HUES6 (cell line): ENCODE measurements around the gene PDXDC1.
"Not testable (repeated sequence)": the region's sequence is repeated elsewhere in the genome, so short reads cannot be mapped to it uniquely, and the experiment has no call there.

Experiments
- H3K27ac ChIP-seq: 2 replicates; pipeline ENCODE4 v1.7.0; 2013; ENCODE audit warnings: low read depth, mild to moderate bottlenecking, low read length, inconsistent platforms
- H3K27me3 ChIP-seq: 2 replicates; pipeline ENCODE4 v1.6.1; 2013; ENCODE audit warnings: low read length; ENCODE audit not compliant: control insufficient read depth, insufficient read depth
- H3K36me3 ChIP-seq: 2 replicates; pipeline ENCODE4 v1.6.1; 2013; ENCODE audit warnings: low read length; ENCODE audit not compliant: control insufficient read depth, insufficient read depth
- H3K4me1 ChIP-seq: 2 replicates; pipeline ENCODE4 v1.6.1; 2013; ENCODE audit warnings: low read length; ENCODE audit not compliant: control insufficient read depth, insufficient read depth
- H3K4me3 ChIP-seq: 2 replicates; pipeline ENCODE4 v1.5.1; 2013; ENCODE audit warnings: low read depth, low read length
- H3K9ac ChIP-seq: one replicate; pipeline ENCODE4 v1.6.1; 2013; ENCODE audit warnings: mild to moderate bottlenecking, low read length
- H3K9me3 ChIP-seq: 2 replicates; pipeline ENCODE4 v1.6.1; 2013; ENCODE audit warnings: low read depth, low read length; ENCODE audit not compliant: control insufficient read depth, insufficient read depth

PDXDC1 gene

DNA sequence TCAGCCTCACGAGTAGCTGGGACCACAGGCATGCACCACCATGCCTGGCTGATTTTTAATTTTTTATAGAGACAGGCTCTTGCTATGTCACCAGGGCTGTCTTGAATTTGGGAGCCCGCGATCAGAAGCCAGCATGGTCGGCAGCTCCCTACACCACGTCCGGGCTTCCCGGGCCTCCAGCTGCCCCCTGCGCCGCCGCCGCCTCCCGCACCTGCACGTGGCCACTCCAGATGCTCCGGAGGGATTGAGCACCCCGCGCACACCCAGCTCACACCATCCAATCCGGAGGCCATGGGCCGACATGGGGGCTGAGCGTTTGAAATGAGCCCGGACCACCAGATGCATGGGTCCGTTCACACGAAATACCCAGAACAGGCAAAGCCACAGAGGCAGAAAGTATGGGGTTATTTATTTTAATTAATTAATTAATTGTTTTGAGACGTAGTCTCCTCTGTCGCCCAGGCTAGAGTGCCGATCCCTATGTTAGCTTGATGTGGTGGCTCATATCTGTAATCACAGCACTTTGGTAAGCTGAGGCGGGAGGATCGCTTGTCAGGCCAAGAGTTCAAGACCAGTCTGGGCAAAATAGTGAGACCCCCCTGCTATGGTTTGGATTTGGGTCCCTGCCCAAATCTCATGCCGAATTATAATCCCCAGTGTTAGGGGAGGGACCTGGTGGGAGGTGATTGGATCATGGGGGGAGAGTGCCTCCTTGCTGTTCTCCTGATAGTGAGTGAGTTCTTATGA, 17.1 kb upstream of the PDXDC1 start:
- Histone ChIP-seq H3K27ac (no peak overlapping the region), H3K4me3 (no peak overlapping the region), H3K27me3 (no peaks in the 10 kb centered on the region), H3K36me3 (no peaks in the 10 kb centered on the region), H3K9ac (no peak overlapping the region), H3K9me3 (no peaks in the 10 kb centered on the region), H3K4me1 (no peaks in the 10 kb centered on the region)

DNA sequence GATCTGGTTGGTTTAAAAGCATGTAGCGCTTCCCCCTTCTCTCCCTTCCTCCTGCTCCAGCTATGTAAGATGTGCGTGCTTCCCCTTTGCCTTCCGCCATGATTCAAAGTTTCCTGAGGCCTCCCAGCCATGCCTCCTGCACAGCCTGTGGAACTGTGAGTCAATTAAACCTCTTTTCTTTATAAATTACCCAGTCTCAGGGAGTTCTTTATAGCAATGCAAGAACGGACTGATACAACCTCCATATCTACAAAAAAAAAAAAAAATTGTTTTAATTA, 16.6 kb upstream of the PDXDC1 start:
- Histone ChIP-seq H3K4me3 (no peak overlapping the region), H3K4me1 (no peaks in the 10 kb centered on the region), H3K27me3 (no peaks in the 10 kb centered on the region), H3K9ac (no peak overlapping the region), H3K9me3 (no peaks in the 10 kb centered on the region; the same call in 1 of the 2 replicates), H3K36me3 (no peaks in the 10 kb centered on the region), H3K27ac (no peak overlapping the region)

DNA sequence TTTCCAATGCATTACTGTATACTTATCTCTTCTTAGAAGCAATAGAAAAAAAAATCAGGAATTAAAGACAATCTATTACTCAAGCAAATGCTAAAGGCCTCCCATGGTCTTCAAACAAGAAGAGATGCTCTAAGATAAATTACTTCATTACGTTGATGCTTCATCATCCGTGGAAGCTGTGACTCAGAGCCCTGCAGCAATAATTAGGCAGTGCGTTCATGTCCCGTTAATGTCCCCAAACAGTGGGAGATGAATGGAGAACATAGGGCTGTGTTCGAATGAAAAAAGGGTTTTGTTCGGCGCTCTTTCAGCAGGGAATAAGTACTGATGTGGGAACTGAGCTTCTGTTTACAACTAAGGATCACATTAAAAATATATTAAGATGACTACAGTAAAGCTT, 15.9 kb upstream of the PDXDC1 start:
- H3K27ac ChIP-seq, result no peak overlapping the region
- no peaks in the 10 kb centered on the region; the same call in 1 of the 2 replicates for H3K9me3 ChIP-seq
- no peak overlapping the region for H3K9ac ChIP-seq
- no peaks in the 10 kb centered on the region for H3K27me3 ChIP-seq
- H3K4me3 ChIP-seq, result no peak overlapping the region
- no peaks in the 10 kb centered on the region for H3K4me1 ChIP-seq
- H3K36me3 ChIP-seq, result no peaks in the 10 kb centered on the region

DNA sequence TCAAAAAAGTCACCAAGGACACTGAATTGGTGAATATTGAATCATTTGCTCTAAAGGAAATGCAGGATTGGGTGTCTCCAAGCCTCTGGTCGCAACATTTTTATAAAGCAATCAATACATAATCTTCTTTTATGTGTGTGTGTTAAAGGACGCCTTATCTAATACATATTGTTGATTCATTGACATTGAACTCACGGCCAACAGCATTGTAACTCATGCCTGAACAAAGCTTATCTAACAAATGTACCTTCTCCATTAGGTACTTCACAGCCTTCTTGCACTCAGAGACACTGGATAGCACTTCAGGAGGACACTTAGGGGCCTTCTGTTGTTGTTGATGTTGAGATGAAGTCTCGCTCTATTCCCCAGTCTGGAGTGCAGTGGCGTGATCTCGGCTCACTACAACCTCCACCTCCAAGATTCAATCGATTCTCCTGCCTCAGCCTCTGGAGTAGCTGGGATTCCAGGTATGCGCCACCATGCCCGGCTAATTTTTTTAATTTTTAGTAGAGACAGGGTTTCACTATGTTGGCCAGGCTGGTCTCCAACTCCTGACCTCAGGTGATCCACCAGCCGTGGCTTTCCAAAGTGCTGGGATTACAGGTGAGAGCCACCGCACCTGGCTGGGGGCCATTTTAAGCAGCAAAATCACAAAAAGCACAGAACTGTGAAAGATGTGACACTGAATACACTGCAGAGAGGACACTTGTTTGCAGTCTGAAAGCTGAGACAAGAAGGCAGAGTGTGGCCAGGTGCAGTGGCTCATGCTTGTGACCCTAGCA, 13.2 kb upstream of the PDXDC1 start:
- no peaks in the 10 kb centered on the region for H3K4me1 ChIP-seq
- H3K9me3 ChIP-seq, result no peaks in the 10 kb centered on the region; the same call in 1 of the 2 replicates
- no peaks in the 10 kb centered on the region for H3K27me3 ChIP-seq
- no peak overlapping the region for H3K27ac ChIP-seq
- no peak overlapping the region for H3K9ac ChIP-seq
- no peaks in the 10 kb centered on the region for H3K36me3 ChIP-seq
- H3K4me3 ChIP-seq, result no peak overlapping the region

DNA sequence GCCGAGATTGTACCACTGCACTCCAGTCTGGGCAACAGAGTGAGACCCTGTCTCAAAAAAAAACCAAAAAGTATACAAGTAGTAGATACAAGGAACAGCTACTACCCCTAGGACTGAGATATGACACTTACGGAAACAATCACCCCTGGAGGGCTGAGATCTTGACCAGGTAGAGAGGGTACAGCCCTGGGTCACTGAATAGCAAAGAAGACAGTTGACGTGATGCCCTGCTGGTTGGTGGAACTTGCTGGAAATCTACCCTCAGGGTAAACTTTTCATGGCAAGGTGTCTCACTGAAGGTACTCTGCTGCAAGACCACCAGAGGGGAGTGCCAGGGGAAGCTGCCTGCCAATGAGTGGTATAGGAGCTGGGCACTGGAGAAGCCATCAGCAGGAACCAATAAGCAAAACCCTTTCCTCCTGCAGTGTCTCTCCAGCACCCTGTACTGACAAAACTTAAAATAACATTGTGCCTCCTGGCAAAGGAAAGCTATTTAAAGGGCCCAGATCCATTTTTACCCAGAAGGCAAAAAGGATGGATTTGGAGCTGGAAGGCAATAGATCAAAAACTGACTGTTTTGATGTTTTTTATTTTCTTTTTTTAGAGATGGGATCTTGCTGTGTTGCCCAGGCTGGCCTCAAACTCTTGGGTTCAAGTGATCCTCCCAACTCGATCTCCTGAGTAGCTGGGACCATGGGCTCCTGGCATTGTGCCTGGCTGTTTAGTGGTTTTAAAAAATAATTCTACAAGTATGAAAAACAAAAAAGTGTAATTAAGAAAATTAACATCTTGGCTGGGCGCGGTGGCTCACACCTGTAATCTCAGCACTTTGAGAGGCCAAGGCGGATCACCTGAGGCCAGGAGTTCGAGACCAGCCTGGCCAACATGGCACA, 11.3 kb upstream of the PDXDC1 start:
- Histone ChIP-seq H3K9ac (no peak overlapping the region), H3K4me3 (no peak overlapping the region), H3K27ac (no peak overlapping the region), H3K36me3 (no peaks in the 10 kb centered on the region), H3K4me1 (no peaks in the 10 kb centered on the region), H3K9me3 (no peaks in the 10 kb centered on the region; the same call in 1 of the 2 replicates), H3K27me3 (no peaks in the 10 kb centered on the region)

DNA sequence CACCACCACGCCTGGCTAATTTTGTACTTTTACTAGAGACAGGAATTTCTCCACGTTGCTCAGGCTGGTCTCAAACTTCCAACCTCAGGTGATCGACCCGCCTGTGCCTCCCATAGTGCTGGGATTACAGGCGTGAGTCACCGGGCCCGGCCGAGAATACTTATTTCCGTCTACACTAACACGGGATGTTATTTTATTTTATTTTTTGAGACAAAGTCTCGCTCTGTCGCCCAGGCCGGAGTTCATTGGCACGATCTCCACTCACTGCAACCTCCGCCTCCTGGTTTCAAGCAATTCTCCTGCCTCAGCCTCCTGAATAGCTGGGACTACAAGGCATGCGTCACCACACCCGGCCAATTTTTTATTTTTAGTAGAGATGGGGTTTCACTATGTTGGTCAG, 9.5 kb upstream of the PDXDC1 start:
- Histone ChIP-seq H3K4me3 (no peak overlapping the region), H3K27ac (no peak overlapping the region), H3K36me3 (no peaks in the 10 kb centered on the region), H3K9ac (no peak overlapping the region), H3K27me3 (no peaks in the 10 kb centered on the region), H3K9me3 (no peaks in the 10 kb centered on the region; the same call in 1 of the 2 replicates), H3K4me1 (no peaks in the 10 kb centered on the region)

DNA sequence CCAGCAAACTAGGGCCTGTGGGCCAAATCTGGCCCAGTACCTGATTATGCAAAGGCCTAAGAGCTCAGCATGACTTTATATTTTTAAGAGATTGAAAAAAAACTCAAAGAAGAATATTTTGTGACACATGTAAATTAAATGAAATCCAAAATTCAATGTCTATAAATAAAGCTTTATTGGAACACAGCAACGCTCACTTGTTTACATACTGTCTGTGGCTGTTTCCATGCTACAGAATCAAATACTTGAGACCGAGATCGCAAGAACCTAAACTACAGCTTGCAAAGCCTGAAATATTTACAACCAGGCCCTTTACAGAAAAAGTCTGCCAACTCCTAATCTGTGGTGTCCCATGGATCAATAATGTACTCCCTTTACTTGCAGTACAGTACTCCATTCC, 5.0 kb upstream of the PDXDC1 start:
- H3K27ac ChIP-seq, H3K4me3 ChIP-seq: not testable (repeated sequence)

DNA sequence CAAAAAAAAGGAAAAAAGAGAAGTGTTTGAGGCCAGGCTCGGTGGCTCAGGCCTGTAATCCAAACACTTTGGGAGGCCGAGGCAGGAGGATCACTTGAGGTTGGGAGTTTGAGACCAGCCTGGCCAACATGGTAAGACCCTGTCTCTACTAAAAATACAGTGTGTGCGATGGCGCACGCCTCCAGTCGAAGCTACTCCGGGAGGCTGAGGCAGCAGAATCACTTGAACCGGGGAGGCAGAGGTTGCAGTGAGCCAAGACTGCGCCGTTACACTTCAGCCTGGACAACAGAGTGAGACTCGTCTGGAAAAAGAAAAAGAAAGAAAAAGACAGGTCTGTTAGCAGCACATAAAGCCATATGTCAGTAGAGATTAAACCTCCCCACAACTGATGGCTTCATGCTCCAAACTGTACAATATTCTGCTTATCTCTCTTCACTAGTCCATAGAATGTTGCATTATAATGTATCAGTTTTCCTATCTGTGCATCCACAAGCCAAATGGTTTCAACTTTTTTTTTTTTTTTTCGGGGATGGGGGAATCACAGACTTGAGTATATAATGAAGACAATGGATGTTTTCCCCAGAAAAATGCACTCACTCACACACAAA, 3.1 kb upstream of the PDXDC1 start:
- H3K4me1 ChIP-seq, H3K9me3 ChIP-seq, H3K27ac ChIP-seq, H3K27me3 ChIP-seq, H3K9ac ChIP-seq, H3K4me3 ChIP-seq, H3K36me3 ChIP-seq: not testable (repeated sequence)

More for the DNA sequence above, 5.0 kb upstream of the PDXDC1 start:
- H3K4me1 ChIP-seq, H3K9ac ChIP-seq, H3K27me3 ChIP-seq, H3K36me3 ChIP-seq, H3K9me3 ChIP-seq: not testable (repeated sequence)

DNA sequence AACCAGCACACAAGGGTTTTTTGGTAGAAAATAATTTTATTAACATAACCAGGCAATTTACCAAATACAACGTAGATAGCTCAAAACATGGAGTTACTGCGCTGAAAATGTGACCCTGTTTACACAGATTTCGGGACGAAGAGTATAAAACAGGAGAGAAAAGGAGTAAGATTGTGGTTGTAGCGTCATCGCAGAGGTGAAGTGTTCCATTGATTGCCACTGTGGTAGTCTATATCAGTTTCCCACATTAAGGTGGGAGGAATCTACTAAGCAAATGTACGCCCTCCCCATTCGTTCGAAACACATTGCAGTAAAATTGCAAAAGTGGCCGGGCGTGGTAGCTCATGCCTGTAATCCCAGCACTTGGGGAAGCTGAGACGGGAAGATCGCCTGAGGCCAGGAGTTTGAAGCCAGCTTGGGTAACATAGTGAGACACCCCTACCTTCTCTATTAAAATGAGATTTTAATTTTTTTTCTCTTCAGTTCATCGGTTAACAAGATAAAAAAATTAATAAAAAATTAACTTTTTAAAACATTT, 972 bp upstream of the PDXDC1 start:
- not testable (repeated sequence) for H3K9me3 ChIP-seq, H3K27me3 ChIP-seq, H3K27ac ChIP-seq, H3K36me3 ChIP-seq, H3K9ac ChIP-seq, H3K4me1 ChIP-seq
- peak overlapping the region; percentile 98 for H3K4me3 ChIP-seq

DNA sequence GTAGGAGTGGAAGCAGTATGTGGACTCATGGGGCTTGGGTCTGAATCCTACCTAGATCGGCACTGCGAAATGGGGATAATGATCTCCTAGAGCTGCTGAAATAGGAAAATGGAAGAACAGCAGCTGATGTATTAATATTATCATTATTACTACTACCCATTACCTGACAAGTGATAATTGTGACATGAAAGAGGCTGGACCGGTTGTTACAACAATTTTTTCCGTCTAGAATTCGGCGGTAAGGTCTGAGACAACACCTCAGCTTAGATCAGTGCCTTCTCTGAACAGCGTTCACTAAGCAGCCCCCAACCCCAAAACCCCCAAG, 533 bp upstream of the PDXDC1 start:
- not testable (repeated sequence) for H3K36me3 ChIP-seq, H3K4me1 ChIP-seq, H3K9me3 ChIP-seq, H3K27me3 ChIP-seq, H3K27ac ChIP-seq
- Histone ChIP-seq H3K9ac (peak overlapping the region; percentile 87), H3K4me3 (peak overlapping the region; percentile 98)
